NCI-H2107 treated with DMSO at 0.1 percent for 48 hours (cell line): ENCODE measurements around the gene SMC4.

ENCODE experiments used
- DNase-seq: peaks from one replicate; lab custom pipeline; 2025; ENCODE audit not compliant: unreplicated experiment; lab: John Stamatoyannopoulos, UW

Gene SMC4

GRCh38 chr3:160394009-160394392 lies 5.4 kb upstream of the SMC4 start:
- no peak for DNase-seq

- DNase-seq = no peak
Observed at GRCh38 chr3:160395297-160395696, 4.2 kb upstream of the SMC4 start.

GRCh38 chr3:160398820-160399124 lies 678 bp upstream of the SMC4 start:
- no peak for DNase-seq

GRCh38 chr3:160400030-160400701 lies 716 bp downstream of the SMC4 start:
- DNase-seq = no peak

- DNase-seq = no peak
Observed at GRCh38 chr3:160400702-160401150, 1.3 kb downstream of the SMC4 start.

- peak; percentile 76 for DNase-seq
Observed at GRCh38 chr3:160401291-160402095, 2.0 kb downstream of the SMC4 start.

GRCh38 chr3:160402221-160403027 lies 3.0 kb downstream of the SMC4 start:
- DNase-seq = peak; percentile 51

GRCh38 chr3:160403028-160403545 lies 3.6 kb downstream of the SMC4 start:
- peak; percentile 52 for DNase-seq

GRCh38 chr3:160403796-160404470 lies 4.5 kb downstream of the SMC4 start:
- DNase-seq = no peak

GRCh38 chr3:160409812-160410610 lies 10.6 kb downstream of the SMC4 start:
- no peak for DNase-seq

- no peak for DNase-seq
Observed at GRCh38 chr3:160412477-160412876, 13.0 kb downstream of the SMC4 start.

- DNase-seq = peak; percentile 92
Observed at GRCh38 chr3:160413613-160414248, 14.3 kb downstream of the SMC4 start.

GRCh38 chr3:160417311-160417710 lies 17.9 kb downstream of the SMC4 start:
- DNase-seq = no peak

GRCh38 chr3:160427832-160428424 lies 28.5 kb downstream of the SMC4 start:
- DNase-seq = no peak

- no peak for DNase-seq
Observed at GRCh38 chr3:160434071-160434470, 34.6 kb downstream of the SMC4 start.

GRCh38 chr3:160435095-160435494 lies 35.6 kb downstream of the SMC4 start:
- no peak for DNase-seq

- no peak for DNase-seq
Observed at GRCh38 chr3:160435747-160436146, 36.3 kb downstream of the SMC4 start.

GRCh38 chr3:160437083-160437455 lies 37.6 kb downstream of the SMC4 start:
- no peak for DNase-seq

GRCh38 chr3:160440687-160441086 lies 41.2 kb downstream of the SMC4 start:
- DNase-seq = no peak
